GM12874 (cell line): ENCODE results near the gene CNN2.
A peak's percentile ranks its signal among the peaks of the same experiment; 100 is the strongest.

Source experiments
- CTCF ChIP-seq: IDR thresholded peaks from 2 replicates; pipeline ENCODE4 v1.5.1; 2011; ENCODE audit warnings: low read depth, mild to moderate bottlenecking, control low read depth, low read length, moderate library complexity; ENCODE audit not compliant: insufficient read depth

Gene CNN2

DNA sequence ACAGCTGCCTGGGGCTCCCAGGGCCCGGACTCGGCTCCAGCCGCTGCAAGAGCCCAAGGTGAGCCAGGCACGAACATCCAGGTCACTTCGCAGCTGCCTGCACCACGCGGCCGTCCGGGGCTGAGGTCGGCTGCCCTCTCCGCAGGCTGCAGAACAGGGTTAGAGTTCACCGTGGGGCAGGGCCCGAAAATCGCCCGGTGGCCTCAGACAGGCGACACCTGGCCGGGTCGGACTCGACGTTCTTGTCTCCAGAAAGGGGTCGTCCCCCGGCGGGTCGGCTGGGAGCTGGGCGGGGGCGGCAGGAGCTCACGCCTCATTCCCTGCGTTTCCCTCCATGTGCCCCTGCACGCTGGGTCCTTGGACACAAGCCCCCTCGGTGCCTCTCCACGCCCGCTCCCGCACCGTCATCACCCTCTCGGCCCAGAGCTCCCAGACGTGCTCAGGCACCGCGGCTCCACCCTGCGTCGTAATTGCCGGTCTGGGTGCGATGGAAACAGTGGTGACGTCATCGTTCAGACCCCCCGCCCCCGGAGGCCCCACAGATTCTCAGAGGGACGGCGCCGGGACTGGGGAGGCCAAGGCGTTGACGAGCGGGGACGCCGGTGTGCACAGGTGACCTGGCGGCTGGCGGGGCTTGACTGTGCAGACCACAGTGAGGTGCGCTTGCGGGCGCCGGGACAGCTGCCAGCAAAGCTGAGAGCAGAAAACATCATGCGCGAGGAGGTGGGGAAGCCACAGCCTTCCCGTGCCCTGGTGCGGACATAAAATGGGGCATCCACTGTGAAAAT, 30.2 kb upstream of the CNN2 start:
- no peak for TF ChIP-seq CTCF

DNA sequence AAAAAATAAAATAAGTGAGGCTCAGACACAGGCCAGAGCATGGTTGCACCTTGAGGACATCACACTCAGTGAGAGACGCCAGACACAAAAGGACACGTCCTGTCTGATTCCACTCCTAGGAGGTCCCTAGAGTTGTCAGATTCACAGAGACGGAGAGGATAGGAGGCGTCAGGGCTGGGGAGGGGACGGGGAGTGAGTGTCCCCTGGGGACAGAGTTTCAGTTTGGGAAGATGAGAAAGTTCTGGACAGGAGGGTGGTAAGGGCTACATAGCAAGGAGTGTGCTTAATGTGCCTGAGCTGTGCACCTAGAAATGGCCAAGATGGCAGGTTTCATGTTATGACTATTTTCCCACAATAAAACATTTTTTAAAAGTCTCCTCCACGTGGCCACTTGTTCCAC, 28.3 kb upstream of the CNN2 start:
- no peak for TF ChIP-seq CTCF

DNA sequence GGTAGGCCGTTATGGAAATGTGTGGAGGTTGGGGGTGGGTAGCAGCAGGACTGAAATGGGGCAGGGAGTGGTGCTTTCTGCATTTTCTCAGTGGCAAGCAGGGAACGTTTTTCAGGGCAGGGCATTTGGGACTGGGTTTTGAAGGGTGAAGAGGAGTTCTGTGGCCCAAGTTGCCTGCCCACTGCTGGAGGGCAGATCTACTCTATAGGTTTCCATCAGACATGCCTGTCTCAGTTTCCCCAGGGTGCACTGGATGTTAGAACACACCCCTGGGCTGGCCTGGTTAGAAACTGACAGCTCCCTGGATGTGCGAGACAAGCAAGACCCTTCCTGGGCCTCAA, 27.1 kb upstream of the CNN2 start:
- no peak for TF ChIP-seq CTCF

- peak; percentile 66 for TF ChIP-seq CTCF
Observed at GRCh38 chr19:1000095-1000494, 26.3 kb upstream of the CNN2 start, which contains the start of gene GRIN3B. Gene GRIN3B, plus strand, starts transcription at chr19:1000419. Its CDS starts 19 bp downstream, at chr19:1000438.

GRCh38 chr19:1000591-1001537, 25.5 kb upstream of the CNN2 start:
- TF ChIP-seq CTCF, result no peak

GRCh38 chr19:1001538-1002166, 24.8 kb upstream of the CNN2 start:
- TF ChIP-seq CTCF, result peak; percentile 96

DNA sequence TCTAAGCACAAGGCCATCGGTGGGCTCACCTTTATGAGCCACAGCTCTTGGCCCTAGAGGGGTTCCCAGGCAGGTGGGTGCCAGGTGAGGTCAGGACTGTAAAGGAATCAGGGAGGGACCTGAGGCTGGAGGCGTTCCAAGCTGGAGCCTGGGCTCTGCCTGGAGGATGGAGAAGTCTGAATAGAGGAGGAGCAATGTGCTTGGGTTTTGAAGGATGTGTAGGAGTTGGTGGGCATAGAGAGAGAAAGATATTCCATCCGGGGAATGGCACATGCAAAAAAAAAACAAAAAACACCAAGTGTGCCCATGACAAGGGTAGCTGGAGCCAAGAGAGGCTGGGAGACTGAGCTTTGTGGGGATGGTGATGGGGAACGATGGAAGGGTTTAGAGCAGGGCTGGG, 23.8 kb upstream of the CNN2 start:
- TF ChIP-seq CTCF, result no peak
